GM12892 (cell line): ENCODE measurements around the gene LRFN2.

ENCODE experiments used
- POLR2A ChIP-seq: IDR thresholded peaks from 2 replicates; pipeline ENCODE4 v1.6.1; 2011; ENCODE audit warnings: low read depth, low read length, control low read depth
- POLR2AphosphoS5 ChIP-seq: IDR thresholded peaks from 2 replicates; pipeline ENCODE4 v1.6.1; 2011; ENCODE audit warnings: low read depth, low read length, control low read depth
- TAF1 ChIP-seq: IDR thresholded peaks from 2 replicates; pipeline ENCODE4 v1.6.1; 2011; ENCODE audit warnings: low read depth, mild to moderate bottlenecking, control low read depth, low read length, borderline replicate concordance

DNA sequence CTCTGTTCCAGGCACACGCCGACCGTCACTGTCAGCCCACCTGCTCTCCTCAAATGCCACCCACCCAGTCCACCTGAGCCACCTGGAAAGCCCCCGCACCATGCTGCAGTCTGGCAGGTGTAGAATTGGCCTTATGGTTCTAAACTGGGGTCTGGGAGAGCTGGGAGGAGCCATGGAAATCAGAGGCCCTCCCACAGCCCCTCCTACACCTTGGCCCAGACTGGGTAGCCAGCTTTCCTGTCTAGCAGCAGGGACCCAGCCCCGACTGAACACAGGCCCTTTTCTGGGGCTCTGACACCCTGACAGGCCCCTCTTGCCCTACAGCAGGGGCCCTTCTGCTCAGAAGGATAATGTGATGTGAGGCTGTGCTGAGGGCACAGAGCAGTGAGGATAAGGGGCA lies 31.1 kb downstream of the LRFN2 start:
- no peak for TF ChIP-seq TAF1
- TF ChIP-seq POLR2A, result no peak
- TF ChIP-seq POLR2AphosphoS5, result no peak
